HCT116 (cell line): ENCODE measurements around the gene KRT2. TPM values are rescaled to one million over a fixed set of nuclear protein-coding genes. Genes with fewer than 3 reads are reported as not detected.

ENCODE experiments used
- ATAC-seq: fragments of 200-7000 bp; cut with Tn5 transposase; 2 replicates; pipeline ENCODE4 v1.9.1; 2020; ENCODE audit warnings: mild to moderate bottlenecking, moderate library complexity
- BruUV-seq: library from RNA; stranded (reverse); fragments of 400-500 nt; replicated peaks from 2 replicates; lab custom pipeline; 2021; lab: Mats Ljungman, UMichigan
- CTCF ChIA-PET: fragments of 300-600 bp; sonication (Branson Sonifier 250); formaldehyde crosslinking; loops from one replicate; lab custom pipeline; 2021; ENCODE audit warnings: antibody characterized with exemption; lab: Charles Lee
- POLR2A ChIA-PET: fragments of 300-600, 350-600 bp; sonication (Branson Sonifier 250); formaldehyde crosslinking; loops from one replicate; lab custom pipeline; 2021; ENCODE audit warnings: antibody characterized with exemption; lab: Charles Lee
- RAD21 ChIA-PET, 2 experiments: fragments of 300-600 bp; sonication (Branson Sonifier 250); formaldehyde crosslinking; loops; one replicate each; lab custom pipeline; 2023; ENCODE audit warnings: low total read pairs in 2 of 2; ENCODE audit not compliant: uncharacterized antibody in 2 of 2, unreplicated experiment in 2 of 2, low non-redundant PET in 1 of 2; lab: Charles Lee
- DNase-seq: peaks from one replicate; pipeline ENCODE4 v3.0.0-alpha.2; 2010; ENCODE audit warnings: low read depth, low spot score
- H2AFZ ChIP-seq: fragments of 200-600 bp; shearing (Covaris generic), sonication (generic); 2 replicates; pipeline ENCODE4 v1.6.1; 2017; ENCODE audit warnings: low read depth, mixed run types, mixed read lengths, antibody characterized with exemption, low read length; ENCODE audit not compliant: poor library complexity, severe bottlenecking
- H3K27ac ChIP-seq: 2 replicates; pipeline ENCODE4 v1.5.1; 2012; ENCODE audit warnings: low read depth, low read length
- H3K27me3 ChIP-seq: fragments of 200-600 bp; sonication (generic); 2 replicates; pipeline ENCODE4 v1.6.1; 2016; ENCODE audit warnings: mixed run types, low read length, mixed read lengths; ENCODE audit not compliant: insufficient read depth
- H3K36me3 ChIP-seq, 2 experiments: fragments of 200-500 bp in 1 of 2; fragments of 200-600 bp in 1 of 2; sonication (Bioruptor generic) in 1 of 2; sonication (generic) in 1 of 2; 2 replicates each; pipeline versions ENCODE4 v1.5.1 to v1.6.1; 2014 to 2016; ENCODE audit warnings: low read length in 2 of 2, inconsistent platforms in 1 of 2, mixed read lengths in 1 of 2, mixed run types in 1 of 2; ENCODE audit not compliant: insufficient read depth in 2 of 2, control insufficient read depth in 1 of 2
- H3K4me1 ChIP-seq, 2 experiments: fragments of 200-600 bp in 1 of 2; sonication (generic) in 1 of 2; 2 replicates each; pipeline versions ENCODE4 v1.5.1 to v1.6.1; 2012 to 2017; ENCODE audit warnings: low read length in 2 of 2, inconsistent platforms in 1 of 2, mild to moderate bottlenecking in 1 of 2, mixed read lengths in 1 of 2, mixed run types in 1 of 2, moderate library complexity in 1 of 2; ENCODE audit not compliant: insufficient read depth in 2 of 2, control insufficient read depth in 1 of 2
- H3K4me2 ChIP-seq: fragments of 200-600 bp; sonication (generic); 2 replicates; pipeline ENCODE4 v1.6.1; 2017; ENCODE audit warnings: mixed run types, low read length, mixed read lengths
- H3K4me3 ChIP-seq, 2 experiments: fragments of 200-600 bp in 1 of 2; sonication (generic) in 1 of 2; replicated peaks in 1 of 2; 2 replicates each; pipeline ENCODE4 v1.5.1; 2011 to 2016; ENCODE audit warnings: low read length in 2 of 2, control low read depth in 1 of 2, low read depth in 1 of 2, mild to moderate bottlenecking in 1 of 2, mixed read lengths in 1 of 2, mixed run types in 1 of 2
- H3K79me2 ChIP-seq: fragments of 200-600 bp; sonication (generic); 2 replicates; pipeline ENCODE4 v1.6.1; 2017; ENCODE audit warnings: mild to moderate bottlenecking, mixed run types, low read length, moderate library complexity, mixed read lengths; ENCODE audit not compliant: insufficient read depth
- H3K9ac ChIP-seq: fragments of 200-600 bp; sonication (generic); 2 replicates; pipeline ENCODE4 v1.6.1; 2016; ENCODE audit warnings: low read length, mixed read lengths
- H3K9me2 ChIP-seq: fragments of 200-600 bp; sonication (generic), shearing (Covaris generic); 2 replicates; pipeline ENCODE4 v1.6.1; 2017; ENCODE audit warnings: mixed run types, mild to moderate bottlenecking, moderate library complexity; ENCODE audit not compliant: insufficient read depth
- H3K9me3 ChIP-seq, 2 experiments: fragments of 200-500 bp in 1 of 2; fragments of 200-600 bp in 1 of 2; sonication (Bioruptor generic) in 1 of 2; sonication (generic) in 1 of 2; 2 replicates each; pipeline ENCODE4 v1.6.1; 2014 to 2017; ENCODE audit warnings: low read length in 2 of 2, mixed read lengths in 2 of 2, inconsistent platforms in 1 of 2, low read depth in 1 of 2, mild to moderate bottlenecking in 1 of 2, mixed run types in 1 of 2, moderate library complexity in 1 of 2; ENCODE audit not compliant: control insufficient read depth in 1 of 2, insufficient read depth in 1 of 2
- H4K20me1 ChIP-seq: fragments of 200-600 bp; sonication (generic), shearing (Covaris generic); 2 replicates; pipeline ENCODE4 v1.6.1; 2017; ENCODE audit warnings: mixed run types, mild to moderate bottlenecking, moderate library complexity; ENCODE audit not compliant: insufficient read depth
- CEBPB ChIP-seq: IDR thresholded peaks from 2 replicates; pipeline ENCODE4 v1.6.1; 2012; ENCODE audit warnings: low read depth
- ELF1 ChIP-seq: IDR thresholded peaks from 2 replicates; pipeline ENCODE4 v1.6.1; 2012; ENCODE audit warnings: low read depth, borderline replicate concordance
- EZH2 ChIP-seq: fragments of 200-600 bp; sonication (generic); IDR thresholded peaks from 2 replicates; pipeline ENCODE4 v1.6.1; 2017; ENCODE audit warnings: antibody characterized with exemption, mixed run types
- EZH2phosphoT487 ChIP-seq: fragments of 200-600 bp; IDR thresholded peaks from 2 replicates; pipeline ENCODE4 v1.6.1; 2018; ENCODE audit warnings: antibody characterized with exemption, borderline replicate concordance
- POLR2A ChIP-seq: IDR thresholded peaks from 2 replicates; pipeline ENCODE4 v1.7.0; 2011; ENCODE audit warnings: borderline replicate concordance; ENCODE audit not compliant: insufficient read depth, insufficient read length; ENCODE audit errors: extremely low read depth
- POLR2AphosphoS5 ChIP-seq: IDR thresholded peaks from 2 replicates; pipeline ENCODE4 v1.6.1; 2011; ENCODE audit warnings: mild to moderate bottlenecking, low read depth, low read length, moderate library complexity
- SP1 ChIP-seq: IDR thresholded peaks from 2 replicates; pipeline ENCODE4 v1.6.1; 2012; ENCODE audit warnings: low read depth
- YY1 ChIP-seq: IDR thresholded peaks from 2 replicates; pipeline ENCODE4 v1.6.1; 2011; ENCODE audit warnings: low read length, low read depth, moderate library complexity, mild to moderate bottlenecking; ENCODE audit not compliant: insufficient replicate concordance; ENCODE audit errors: extremely low read depth
- intact Hi-C: fragments of 100-400 bp; cut with micrococcal nuclease; formaldehyde crosslinking; loops from 2 replicates; pipeline ENCODE4 v1.10.0; 2022
- total RNA-seq: library from RNA; stranded (reverse); gene quantifications from one replicate; pipeline ENCODE4 v1.2.1, GENCODE V29; 2021; ENCODE audit not compliant: unreplicated experiment
- TF ChIP-seq, protein P1 (sequence below): IDR thresholded peaks from 2 replicates; pipeline ENCODE4 v1.6.1; 2011; ENCODE audit warnings: mild to moderate bottlenecking, low read length, moderate library complexity; ENCODE audit not compliant: insufficient replicate concordance; ENCODE audit errors: extremely low read depth
- TF ChIP-seq, protein P2 (sequence below), 3 experiments: fragments of 200-600 bp in 1 of 3; sonication (generic) in 1 of 3; IDR thresholded peaks in 2 of 3; conservative IDR thresholded peaks in 1 of 3; 2 replicates each; pipeline ENCODE4 v1.5.1; 2012 to 2017; ENCODE audit warnings: low read depth in 2 of 3, low read length in 2 of 3, antibody characterized with exemption in 1 of 3, borderline replicate concordance in 1 of 3, control low read depth in 1 of 3, mild to moderate bottlenecking in 1 of 3, mixed read lengths in 1 of 3, mixed run types in 1 of 3, moderate library complexity in 1 of 3; ENCODE audit not compliant: insufficient read depth in 1 of 3

Gene KRT2
- total RNA-seq, 1 experiment from 2014 or later = not detected

DNA sequence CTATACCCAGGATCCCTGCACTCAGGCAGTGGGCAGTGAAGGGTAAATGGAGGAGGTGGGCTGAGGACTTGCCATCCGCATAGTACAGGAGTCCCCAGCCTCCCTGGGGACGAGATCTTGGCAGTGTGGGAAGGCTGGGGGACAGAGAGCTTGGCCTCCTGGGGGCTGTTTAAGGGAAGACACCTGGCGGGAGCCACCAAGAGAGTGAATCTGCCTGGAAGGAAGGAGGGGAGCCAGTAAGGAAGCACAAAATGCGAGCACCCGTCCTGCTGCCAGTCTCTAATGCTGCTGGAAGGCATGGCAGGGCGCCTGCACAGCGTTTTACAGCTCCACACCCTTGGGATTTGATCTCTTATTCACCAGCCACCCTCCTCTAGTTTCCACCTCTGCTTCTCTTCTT lies 7.4 kb upstream of the KRT2 start:
- no peak for ATAC-seq
- H3K4me2 ChIP-seq = no peak overlapping the region
- RAD21 ChIA-PET = no interaction called here
- H3K9ac ChIP-seq = no peak overlapping the region
- H3K9me3 ChIP-seq = no peaks in the 10 kb centered on the region
- intact Hi-C loops = no loop called here
- H3K4me1 ChIP-seq = peaks cover 15 to 21% of the 10 kb centered on the region in 2 experiments
- no peak overlapping the region for H2AFZ ChIP-seq
- DNase-seq = no peak
- POLR2A ChIA-PET = no interaction called here
- H3K9me2 ChIP-seq = no peaks in the 10 kb centered on the region
- 0 out of 2 replicates have a peak, but pooled peaks cover under 1% of the 10 kb centered on the region for H3K27me3 ChIP-seq
- TF ChIP-seq CEBPB (no peak), SP1 (no peak), ELF1 (no peak), EZH2 (no peak), EZH2phosphoT487 (no peak), POLR2A (no peak), YY1 (no peak), POLR2AphosphoS5 (no peak)
- TF ChIP-seq, protein P1, sequence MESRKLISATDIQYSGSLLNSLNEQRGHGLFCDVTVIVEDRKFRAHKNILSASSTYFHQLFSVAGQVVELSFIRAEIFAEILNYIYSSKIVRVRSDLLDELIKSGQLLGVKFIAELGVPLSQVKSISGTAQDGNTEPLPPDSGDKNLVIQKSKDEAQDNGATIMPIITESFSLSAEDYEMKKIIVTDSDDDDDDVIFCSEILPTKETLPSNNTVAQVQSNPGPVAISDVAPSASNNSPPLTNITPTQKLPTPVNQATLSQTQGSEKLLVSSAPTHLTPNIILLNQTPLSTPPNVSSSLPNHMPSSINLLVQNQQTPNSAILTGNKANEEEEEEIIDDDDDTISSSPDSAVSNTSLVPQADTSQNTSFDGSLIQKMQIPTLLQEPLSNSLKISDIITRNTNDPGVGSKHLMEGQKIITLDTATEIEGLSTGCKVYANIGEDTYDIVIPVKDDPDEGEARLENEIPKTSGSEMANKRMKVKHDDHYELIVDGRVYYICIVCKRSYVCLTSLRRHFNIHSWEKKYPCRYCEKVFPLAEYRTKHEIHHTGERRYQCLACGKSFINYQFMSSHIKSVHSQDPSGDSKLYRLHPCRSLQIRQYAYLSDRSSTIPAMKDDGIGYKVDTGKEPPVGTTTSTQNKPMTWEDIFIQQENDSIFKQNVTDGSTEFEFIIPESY = no peak
- TF ChIP-seq, protein P2, sequence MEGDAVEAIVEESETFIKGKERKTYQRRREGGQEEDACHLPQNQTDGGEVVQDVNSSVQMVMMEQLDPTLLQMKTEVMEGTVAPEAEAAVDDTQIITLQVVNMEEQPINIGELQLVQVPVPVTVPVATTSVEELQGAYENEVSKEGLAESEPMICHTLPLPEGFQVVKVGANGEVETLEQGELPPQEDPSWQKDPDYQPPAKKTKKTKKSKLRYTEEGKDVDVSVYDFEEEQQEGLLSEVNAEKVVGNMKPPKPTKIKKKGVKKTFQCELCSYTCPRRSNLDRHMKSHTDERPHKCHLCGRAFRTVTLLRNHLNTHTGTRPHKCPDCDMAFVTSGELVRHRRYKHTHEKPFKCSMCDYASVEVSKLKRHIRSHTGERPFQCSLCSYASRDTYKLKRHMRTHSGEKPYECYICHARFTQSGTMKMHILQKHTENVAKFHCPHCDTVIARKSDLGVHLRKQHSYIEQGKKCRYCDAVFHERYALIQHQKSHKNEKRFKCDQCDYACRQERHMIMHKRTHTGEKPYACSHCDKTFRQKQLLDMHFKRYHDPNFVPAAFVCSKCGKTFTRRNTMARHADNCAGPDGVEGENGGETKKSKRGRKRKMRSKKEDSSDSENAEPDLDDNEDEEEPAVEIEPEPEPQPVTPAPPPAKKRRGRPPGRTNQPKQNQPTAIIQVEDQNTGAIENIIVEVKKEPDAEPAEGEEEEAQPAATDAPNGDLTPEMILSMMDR (IDR thresholded peaks at IDR 0.05 in 2 of 3, conservative IDR thresholded peaks at IDR 0.05 in 1 of 3; ENCODE audit: borderline replicate concordance in 1 of 3, insufficient read depth in 1 of 3, low read depth in 2 of 3, low read length in 2 of 3) = no peak
- TF ChIP-seq, all 23 proteins: peak for 0
- CTCF ChIA-PET = no interaction called here
- Histone ChIP-seq H3K79me2 (no peaks in the 10 kb centered on the region), H3K36me3 (no peaks in the 10 kb centered on the region), H3K4me3 (no peak overlapping the region), H4K20me1 (no peaks in the 10 kb centered on the region), H3K27ac (no peak overlapping the region)
- no TSS peak for BruUV-seq
